ENCODE results near the gene NBEAL2.
"Not testable (repeated sequence)": the region's sequence is repeated elsewhere in the genome, so short reads cannot be mapped to it uniquely, and the experiment has no call there.

NBEAL2 gene

DNA sequence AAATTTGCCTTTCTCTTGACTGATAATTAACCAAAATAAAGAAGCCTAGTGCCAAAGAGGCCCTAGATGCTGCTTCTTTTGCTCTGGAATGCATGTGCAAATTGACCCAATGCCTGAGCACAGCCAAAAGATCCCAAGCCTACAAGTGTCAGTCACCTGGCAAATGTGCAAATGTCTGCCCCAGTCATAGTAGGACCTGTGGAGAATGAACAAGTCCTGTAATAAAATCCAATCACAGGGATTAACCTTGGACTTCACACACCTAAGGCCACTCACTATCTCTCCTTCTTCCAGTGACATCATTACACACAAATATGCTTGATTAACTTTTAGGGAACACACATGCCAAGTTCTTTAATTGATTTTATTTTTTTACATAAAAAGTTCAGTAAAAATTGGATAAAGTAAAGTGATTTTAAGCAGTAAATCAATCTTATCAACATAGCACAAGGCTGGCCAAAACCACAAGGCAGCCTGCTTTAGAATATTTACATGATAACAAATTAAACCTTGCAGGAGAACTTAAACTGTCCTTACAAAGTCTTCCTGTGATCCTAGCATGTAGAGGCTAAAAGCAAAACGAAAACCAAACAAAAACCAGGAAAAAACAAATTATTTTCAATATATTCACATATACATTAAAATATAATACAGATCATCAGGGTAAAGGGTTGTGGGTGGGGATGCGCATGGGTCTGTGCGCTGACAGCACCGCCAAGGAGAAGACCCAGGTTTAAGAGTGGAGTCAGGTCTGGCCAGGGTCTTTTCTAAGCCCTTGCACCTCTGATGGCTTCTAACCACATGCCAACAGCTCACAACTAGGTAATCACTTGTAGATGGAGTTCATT is 36.8 kb downstream of the NBEAL2 start:
- no peak for DNase-seq

DNA sequence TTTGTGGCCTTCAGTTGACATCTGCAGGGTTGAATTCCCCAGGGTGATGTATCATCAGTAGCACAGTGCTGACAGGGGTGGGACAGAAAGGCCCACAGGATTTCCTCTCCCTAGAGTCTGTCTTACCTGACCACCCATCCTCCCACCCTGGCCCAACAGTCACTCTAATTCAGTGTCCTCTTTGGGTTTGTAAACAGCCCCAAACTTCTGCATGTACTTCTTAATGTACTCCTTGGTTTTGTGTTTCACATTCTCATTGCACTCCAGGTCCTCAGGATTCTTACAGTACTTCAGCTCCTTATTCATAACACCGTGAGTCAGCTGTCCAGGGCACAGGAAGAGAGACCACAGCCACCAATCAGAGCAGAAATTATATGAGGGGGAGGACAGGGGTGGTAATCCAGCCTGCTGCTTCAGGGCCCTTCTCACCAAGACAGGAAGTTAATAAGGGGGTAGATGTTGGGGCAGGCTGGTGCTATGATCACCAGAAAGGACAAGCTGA is 37.5 kb downstream of the NBEAL2 start:
- peak; percentile 90 for DNase-seq

DNA sequence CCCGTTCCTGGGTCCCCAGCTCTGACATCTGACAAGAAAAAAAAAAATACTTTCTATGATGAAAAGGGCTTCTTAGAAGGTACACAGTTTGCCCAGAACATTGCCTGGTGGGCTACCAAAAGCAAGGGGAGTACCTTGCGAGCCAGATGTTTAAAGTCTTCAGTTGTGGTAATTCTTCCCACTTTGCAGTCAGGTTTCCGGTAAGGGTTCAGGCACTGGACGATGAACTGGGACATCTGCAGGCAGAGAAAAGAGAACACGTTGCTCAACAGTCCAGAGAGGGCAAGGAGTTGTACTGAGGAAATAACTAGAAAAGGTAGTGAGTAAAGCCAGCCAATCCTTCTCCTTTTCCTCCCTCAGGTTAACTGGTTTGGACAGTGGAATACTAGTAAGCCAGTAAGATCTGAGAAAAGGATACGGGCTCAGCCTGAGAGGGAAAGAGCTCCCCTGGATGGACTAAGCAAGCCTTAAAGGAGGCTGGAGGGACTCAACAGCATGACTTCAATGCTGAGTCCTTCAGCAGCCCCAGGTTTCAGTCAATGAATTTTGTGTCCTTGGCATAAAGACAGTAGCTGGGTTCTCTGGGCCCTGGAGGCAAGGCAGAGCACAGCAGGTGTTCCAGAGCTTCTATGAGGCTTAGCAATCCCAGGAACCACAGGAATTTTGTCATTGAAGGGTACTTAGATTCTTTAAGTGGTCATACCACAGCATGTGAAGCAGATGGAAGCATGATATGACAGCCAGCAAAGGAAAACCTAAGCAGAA is 38.2 kb downstream of the NBEAL2 start:
- DNase-seq, result peak; percentile 79

DNA sequence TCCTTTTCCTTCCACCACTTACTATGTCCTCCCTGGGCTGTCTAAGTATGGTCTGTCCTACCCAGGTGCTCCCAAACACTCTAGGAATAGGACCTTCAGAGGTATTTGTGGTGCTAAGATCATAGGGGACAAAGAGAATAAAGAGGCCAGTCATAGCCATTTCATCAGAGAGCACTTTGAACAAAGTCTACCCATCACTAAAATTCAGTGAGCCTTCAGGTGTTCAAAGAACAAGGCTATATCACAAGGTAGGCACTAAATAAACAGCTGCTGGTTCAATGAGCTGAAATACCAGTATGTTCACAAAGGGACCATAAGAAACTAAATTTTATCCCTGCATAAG is 38.8 kb downstream of the NBEAL2 start:
- DNase-seq, result no peak

DNA sequence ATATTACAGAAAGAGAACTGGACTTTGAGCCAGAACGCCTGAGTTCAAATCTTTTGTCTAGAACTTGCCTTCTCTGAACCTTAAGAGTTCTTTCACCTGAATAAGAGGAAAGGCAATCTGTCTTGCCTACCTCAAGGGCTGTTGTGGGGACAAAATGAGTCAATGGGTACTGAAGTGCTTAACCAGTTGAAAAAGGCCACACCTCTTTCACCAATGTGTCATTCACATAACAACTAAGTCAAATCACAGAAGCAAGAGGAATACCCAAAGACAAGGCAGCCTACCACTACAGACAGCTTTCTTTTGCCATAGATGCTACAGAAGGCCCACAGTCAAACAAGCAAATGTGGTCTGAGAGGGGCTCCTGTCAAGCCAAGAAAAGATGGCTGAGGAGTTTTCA is 39.7 kb downstream of the NBEAL2 start:
- DNase-seq, result no peak

DNA sequence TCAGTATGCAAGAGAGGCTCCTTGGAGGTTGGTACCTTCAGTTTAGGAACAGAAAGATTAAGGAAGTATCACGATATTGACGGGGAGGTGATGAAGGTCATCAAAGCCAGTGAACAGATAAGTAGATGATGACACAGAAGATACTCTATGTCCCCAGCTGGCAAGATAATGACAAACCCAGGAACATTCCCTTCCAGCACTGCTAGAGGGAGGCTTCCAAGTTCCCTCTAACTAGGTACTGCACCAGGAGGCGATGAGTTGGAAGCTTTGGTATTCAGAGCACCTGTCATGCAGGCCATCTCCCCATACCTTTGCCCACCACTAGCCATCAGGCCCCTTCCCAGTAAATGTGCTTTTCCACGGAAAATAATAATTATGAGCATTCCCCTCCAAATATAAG is 40.8 kb downstream of the NBEAL2 start:
- DNase-seq, result no peak

DNA sequence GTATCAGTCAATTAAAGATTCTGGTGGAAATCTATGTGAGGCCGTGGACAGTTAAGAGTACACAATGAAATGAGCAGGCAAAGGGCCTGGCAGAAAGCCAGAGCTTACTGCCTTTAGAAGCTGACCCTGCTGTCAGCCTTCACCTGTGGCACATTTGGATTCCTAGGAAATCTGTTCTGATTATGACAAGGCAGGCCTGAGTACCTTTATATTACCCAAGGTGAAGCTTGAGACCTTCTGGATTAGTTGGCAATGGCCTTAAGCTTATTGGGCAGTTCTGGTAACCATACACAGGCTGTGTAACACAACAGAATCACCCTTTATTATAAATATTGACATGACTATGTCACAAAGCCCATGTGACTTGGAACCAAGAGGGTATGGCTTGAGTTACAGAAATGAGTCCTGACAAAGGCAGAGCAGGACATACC is 43.2 kb downstream of the NBEAL2 start:
- no peak for DNase-seq

DNA sequence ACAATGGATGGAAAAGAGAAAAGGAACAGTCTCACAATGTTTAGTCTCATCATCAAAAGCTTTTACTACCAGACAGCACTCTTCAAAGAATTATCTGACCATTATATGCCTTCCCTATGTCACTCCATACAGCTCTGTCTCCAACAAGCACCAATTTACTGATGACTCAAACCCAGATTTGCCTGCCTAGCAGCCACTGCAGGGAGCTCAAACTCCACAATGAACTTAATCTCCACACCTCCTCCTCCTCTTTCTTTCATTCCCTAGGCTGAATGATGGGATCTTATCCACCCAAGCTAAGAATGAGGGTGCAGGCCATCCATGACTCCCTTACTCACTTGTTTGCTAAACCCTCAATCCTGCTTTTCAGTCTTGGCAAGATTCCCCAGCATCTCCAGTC is 45.5 kb downstream of the NBEAL2 start:
- no peak for DNase-seq

DNA sequence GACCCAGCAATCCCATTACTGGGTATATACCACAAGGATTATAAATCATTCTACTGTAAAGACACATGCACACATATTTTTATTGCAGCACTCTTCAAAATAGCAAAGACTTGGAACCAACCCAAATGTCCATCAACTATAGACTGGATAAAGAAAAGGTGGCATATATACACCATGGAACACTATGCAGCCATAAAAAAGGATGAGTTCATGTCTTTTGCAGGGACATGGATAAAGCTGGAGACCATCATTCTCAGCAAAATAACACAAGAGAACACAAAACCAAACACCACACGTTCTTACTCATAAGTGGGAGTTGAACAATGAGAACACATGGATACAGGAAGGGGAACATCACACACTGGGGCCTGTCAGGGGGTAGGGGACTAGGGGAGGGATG is 47.0 kb downstream of the NBEAL2 start:
- not testable (repeated sequence) for DNase-seq

DNA sequence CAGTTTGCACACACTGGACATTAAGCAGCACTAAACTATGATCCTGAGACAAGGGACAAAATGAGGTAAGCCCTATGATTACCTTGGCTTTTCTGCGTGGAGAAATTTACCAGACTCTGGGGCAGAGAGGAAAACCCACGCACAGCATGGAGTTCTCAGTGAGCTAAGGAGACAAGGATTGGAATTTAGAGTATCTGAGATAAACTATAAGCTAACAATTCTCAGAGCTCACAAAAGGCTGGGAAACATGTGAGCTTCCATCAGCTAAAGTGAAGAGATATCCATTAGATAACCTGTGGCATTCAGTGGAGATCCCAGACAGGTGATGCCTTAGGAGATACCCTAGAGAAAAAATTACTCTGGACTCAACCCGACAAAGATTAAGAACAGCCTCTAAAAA is 48.7 kb downstream of the NBEAL2 start:
- DNase-seq, result no peak

DNA sequence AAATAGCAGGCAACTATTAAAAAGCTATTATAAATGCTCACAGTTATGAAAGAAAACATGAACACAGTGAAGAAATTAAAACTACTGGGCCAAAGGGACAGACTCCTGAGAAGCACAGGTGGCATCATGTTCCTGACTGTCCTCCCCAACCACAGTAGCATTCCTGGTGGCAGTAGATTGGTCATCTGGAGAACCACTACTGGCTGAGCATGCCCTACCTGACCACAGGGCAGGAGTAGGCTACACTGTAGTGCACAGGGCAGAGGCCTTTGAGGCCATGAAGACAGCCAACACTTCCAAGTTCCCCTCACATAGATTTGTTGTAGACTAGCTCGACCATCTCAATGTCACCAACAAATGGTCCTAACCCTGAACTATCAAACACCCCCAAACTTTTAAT is 49.2 kb downstream of the NBEAL2 start:
- DNase-seq, result no peak

DNA sequence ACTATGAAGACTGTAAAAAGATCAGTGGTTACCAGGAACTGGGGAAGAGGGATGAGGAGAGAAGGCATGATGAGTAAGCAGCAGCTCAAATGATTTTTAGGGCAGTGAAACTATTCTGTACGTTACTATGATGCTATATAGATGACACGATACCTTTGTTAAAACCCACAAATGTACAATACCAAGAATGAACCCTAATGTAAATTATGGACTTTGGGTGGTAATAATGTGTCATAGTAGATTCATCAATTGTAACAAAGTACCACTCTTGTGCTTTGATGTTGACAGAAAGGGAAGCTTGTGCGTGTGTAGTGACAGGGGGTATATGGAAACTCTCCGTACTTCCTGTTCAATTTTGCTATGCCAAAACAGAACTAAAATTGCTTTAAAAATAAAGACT is 51.6 kb downstream of the NBEAL2 start:
- not testable (repeated sequence) for DNase-seq

DNA sequence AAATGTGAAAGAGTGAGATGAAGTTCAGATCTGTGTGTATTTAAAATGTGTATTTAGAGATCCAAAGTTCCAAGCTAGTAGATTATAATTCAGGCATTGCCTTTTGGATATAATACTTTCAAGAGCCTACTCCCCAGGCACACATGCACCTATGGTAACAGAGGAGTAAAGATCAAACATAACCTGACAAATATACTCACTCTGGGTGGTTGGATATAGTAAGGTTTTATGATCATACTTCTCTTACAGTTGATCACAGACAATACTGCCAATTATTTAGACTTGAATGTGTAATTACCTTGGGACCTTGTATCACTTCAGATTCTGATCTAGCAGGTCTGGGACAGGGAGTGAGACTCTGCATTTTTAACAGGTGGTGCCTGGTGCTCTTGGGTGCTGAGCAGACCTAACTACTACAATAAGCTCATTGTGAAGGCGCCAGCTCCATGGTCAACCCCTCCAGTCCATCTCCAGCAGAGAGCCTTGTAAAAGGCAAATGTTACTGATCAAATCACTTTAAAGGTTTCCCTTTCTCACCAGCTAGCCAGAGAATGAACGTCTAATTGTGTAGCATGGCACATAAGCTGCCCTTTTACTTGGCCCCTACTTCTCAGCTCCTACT is 55.5 kb downstream of the NBEAL2 start:
- DNase-seq, result no peak

DNA sequence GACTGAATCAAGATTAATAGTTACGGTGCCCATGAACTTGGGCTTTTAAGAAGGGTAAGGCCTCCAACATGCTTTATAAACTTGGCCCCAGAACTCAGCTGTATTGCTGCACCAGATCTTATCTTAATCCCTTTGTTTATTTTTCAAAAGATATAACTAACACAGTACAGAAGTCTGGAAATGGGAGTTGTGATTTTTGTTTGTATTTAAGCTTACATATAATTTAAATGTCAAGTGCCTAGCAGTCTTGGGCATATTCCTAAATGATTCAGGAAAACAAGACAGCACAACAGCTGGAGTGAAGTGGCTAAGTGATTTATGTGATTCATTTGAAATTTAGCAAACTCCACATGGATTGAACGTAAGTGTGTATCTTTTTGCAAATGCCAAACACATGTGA is 56.2 kb downstream of the NBEAL2 start:
- no peak for DNase-seq

DNA sequence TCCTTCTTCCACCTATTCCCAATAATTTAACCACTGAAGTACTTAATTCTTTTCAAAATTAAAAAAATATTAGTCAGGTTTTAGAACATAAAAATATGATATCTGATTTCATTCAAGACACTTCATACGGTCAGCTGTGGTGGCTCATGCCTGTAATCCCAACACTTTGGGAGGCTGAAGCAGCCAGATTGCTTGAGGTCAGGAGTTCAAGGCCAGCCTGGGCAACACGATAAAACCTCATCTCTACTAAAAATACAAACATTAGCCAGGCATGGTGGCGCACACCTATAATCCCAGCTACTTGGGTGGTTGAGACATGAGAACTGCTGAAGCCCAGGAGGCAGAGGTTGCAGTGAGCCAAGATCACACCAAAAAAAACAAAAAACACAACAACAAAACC is 56.7 kb downstream of the NBEAL2 start:
- no peak for DNase-seq

DNA sequence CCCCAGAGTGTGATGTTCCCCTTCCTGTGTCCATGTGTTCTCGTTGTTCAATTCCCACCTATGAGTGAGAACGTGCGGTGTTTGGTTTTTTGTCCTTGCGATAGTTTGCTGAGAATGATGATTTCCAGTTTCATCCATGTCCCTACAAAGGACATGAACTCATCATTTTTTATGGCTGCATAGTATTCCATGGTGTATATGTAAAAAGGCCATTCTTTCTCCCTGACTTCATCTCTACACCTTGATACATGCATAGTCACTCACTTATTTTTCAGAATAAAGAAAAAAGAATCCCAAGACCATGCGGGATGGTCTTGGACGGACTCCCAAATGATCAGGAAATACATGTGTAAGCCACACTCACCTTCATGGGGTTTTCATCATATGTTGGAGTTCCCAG is 57.8 kb downstream of the NBEAL2 start:
- DNase-seq, result not testable (repeated sequence)

DNA sequence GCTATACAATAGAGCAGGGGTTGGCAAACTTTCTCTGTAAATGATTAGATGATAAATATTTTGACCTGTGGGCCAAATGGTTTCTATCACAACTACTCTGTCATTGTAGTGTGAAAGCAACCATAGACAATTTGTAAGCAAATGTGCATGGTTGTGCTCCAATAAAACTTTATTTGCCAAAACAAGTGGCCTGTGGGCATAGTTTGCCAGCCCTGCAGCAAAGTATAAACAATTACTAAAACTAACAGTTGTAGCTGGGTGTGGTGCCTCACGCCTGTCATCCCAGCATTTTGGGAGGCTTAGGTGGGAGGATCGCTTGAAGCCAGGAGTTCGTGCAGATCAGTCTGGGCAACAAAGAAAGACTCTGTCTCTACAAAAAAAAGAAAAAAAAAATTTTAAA is 61.6 kb downstream of the NBEAL2 start:
- no peak for DNase-seq

DNA sequence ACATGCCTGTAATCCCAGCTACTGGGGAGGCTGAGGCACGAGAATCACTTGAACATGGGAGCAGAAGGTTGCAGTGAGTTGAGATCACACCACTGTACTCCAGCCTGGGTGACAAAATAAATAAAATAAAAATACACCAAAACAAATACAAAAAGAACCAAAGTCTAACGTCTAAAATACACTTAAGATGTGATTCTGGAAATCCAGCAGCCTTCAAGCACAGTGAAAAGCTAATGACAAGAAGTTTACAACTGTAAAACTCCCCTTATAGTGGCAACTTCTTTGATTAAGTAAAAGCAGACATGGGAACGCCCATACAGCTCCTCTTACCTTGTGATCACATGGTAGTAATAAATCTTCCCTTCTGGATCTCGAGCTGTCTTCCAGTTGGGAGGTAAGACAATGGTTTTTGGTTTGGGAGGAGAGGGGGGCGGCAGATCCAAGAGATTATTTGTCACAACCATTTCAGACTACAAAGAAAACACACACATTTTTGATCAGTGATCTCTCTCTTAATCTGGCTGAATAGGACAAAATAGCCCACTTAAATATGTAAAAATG is 62.8 kb downstream of the NBEAL2 start:
- DNase-seq, result no peak

DNA sequence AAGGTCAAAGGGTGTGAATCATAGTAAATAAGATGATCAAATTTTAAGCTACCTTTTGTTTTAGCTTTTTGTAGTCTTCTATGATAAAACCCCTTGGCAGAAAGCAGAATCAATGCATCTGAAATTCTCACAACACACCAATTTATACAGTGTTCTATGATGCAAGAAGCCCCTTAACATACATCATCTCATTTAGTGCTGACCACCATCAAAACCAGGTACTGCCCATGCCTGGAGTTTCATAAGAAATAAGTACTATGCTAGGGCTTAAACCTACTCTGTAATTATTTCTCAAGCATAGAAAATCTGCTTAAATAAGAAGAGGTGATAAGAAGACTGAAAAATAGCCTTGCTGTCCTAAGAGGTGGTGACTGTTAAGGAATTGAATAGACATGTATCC is 67.6 kb downstream of the NBEAL2 start:
- DNase-seq, result no peak

DNA sequence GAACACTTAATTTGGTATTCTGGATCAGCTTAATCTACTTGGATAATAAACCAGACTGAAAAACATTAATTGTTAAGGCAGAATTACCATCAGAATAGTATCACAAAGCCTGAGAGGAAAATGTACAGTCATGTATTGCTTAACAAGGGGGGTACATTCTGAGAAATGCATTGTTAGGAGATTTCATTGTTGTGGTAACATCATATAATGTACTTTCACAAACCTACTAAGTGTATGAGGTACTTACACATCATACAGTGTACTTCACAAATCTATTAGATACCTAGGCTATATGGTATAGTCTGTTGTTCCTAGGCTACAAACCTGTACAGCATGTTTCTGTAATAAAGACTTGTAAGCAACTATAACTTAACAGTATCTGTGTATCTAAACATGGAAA is 68.2 kb downstream of the NBEAL2 start:
- DNase-seq, result no peak

DNA sequence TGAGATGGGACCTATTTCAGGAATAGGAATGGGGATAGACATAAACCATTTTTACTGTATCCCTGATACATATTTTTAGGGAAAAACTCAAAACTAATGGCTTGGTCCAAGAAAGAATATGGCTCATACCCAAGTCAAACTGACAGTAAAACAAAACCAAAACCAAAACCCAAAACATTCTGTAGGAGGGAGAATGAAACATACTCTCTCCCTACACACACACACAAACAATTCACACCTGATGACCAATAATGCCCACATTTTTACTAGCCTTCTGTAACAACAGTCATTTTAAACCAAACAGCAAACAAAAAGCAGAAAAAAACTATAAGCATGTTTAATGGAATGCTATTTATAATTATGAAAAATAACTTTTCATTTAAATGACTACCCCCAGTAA is 74.9 kb downstream of the NBEAL2 start:
- DNase-seq, result no peak

DNA sequence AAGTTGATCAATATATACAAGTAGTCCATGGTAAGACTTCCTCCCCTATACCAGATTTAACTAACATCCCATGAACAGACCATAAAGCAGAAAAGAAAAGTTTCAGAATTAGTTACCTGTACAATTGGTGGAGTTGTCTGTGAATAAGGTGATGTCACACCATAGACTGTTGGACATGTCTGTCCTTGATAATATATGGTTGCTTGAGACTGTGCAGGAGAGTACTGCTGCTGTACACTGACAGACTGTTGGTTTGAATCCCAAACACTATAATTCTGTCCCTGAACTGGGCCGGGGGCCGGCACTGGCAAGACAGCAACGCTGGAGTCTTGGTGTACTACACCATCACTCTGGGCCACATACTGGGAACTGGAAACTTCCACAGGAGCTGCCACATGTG is 77.2 kb downstream of the NBEAL2 start:
- DNase-seq, result no peak

DNA sequence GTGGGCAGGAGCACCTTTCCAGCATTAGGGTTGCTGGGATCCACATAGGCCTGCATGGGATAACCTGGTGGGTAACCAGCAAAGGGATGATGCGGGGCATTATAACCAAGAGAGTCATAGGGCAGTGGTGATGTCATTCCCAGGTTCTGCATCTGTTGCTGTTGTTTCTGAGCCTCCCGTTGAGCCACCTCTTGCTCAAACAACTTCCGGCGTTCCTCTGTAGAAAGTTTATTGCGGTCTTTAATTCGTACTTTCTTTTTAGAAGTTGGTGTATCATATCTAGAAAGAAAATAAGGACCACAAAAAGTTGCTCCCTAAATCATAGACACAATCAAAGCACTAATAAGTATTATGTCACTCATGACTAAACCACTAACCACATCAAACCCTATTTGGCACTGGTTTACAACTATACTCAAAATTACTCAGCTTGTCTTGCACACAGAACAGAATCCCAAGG is 77.8 kb downstream of the NBEAL2 start:
- no peak for DNase-seq

Measured in GF-D8 (cell line).